Measurements from ENCODE around the gene DYNLT1. TPM values are rescaled to one million over a fixed set of nuclear protein-coding genes. Genes with fewer than 3 reads are reported as not detected.

The DYNLT1 gene
- polyA plus RNA-seq, 1 donor from 2014 or later = 320 TPM

GRCh38 chr6:158684311-158684710, 39.8 kb upstream of the DYNLT1 start:
- H3K36me3 ChIP-seq (ENCODE audit: insufficient read depth, low read length) = no peaks in the 10 kb centered on the region
- no peak overlapping the region for H3K27ac ChIP-seq (ENCODE audit: low read length)
- no peaks in the 10 kb centered on the region for H3F3A ChIP-seq (ENCODE audit: insufficient read depth, low read length, poor library complexity, severe bottlenecking)
- no peak overlapping the region for H2AFZ ChIP-seq (ENCODE audit: low read depth, low read length)
- no peak overlapping the region for H3K4me2 ChIP-seq (ENCODE audit: low read length)
- H3K9me3 ChIP-seq (ENCODE audit: low read length) = no peaks in the 10 kb centered on the region
- no peaks in the 10 kb centered on the region for H3K9me2 ChIP-seq (ENCODE audit: insufficient read depth, low read length)
- H3K27me3 ChIP-seq (ENCODE audit: insufficient read depth, low read depth, low read length) = no peaks in the 10 kb centered on the region
- H4K20me1 ChIP-seq (ENCODE audit: insufficient read depth) = no peaks in the 10 kb centered on the region
- H3K4me3 ChIP-seq (ENCODE audit: low read length) = no peak overlapping the region
- no peak overlapping the region for H3K9ac ChIP-seq (ENCODE audit: low read length)
- H3K79me2 ChIP-seq (replicated peaks; ENCODE audit: insufficient read depth, low read length) = no peaks in the 10 kb centered on the region
- TF ChIP-seq REST (IDR thresholded peaks at IDR 0.05; ENCODE audit: borderline replicate concordance) (no peak), SMC3 (conservative IDR thresholded peaks at IDR 0.05; ENCODE audit: poor library complexity) (no peak), EZH2 (IDR thresholded peaks at IDR 0.05; ENCODE audit: borderline replicate concordance, insufficient read depth, low read length, poor library complexity, severe bottlenecking) (no peak), EP300 (conservative IDR thresholded peaks at IDR 0.05; ENCODE audit: poor library complexity, severe bottlenecking) (no peak), RAD21 (conservative IDR thresholded peaks at IDR 0.05) (no peak), TAF1 (IDR thresholded peaks at IDR 0.05; ENCODE audit: low read depth) (no peak), POLR2AphosphoS5 (IDR thresholded peaks at IDR 0.05) (no peak), MXI1 (conservative IDR thresholded peaks at IDR 0.05; ENCODE audit: poor library complexity, severe bottlenecking) (no peak), CTCF (IDR thresholded peaks at IDR 0.05; ENCODE audit: poor library complexity, severe bottlenecking) (no peak)

GRCh38 chr6:158680481-158680880, 35.9 kb upstream of the DYNLT1 start:
- Histone ChIP-seq H3K4me3 (ENCODE audit: low read length) (no peak overlapping the region), H3K4me2 (ENCODE audit: low read length) (no peak overlapping the region), H3K9ac (ENCODE audit: low read length) (no peak overlapping the region), H3K79me2 (replicated peaks; ENCODE audit: insufficient read depth, low read length) (no peaks in the 10 kb centered on the region), H3K36me3 (ENCODE audit: insufficient read depth, low read length) (no peaks in the 10 kb centered on the region), H3K9me2 (ENCODE audit: insufficient read depth, low read length) (no peaks in the 10 kb centered on the region), H3K27me3 (ENCODE audit: insufficient read depth, low read depth, low read length) (no peaks in the 10 kb centered on the region), H4K20me1 (ENCODE audit: insufficient read depth) (no peaks in the 10 kb centered on the region), H2AFZ (ENCODE audit: low read depth, low read length) (no peak overlapping the region), H3F3A (ENCODE audit: insufficient read depth, low read length, poor library complexity, severe bottlenecking) (no peaks in the 10 kb centered on the region), H3K27ac (ENCODE audit: low read length) (no peak overlapping the region), H3K9me3 (ENCODE audit: low read length) (no peaks in the 10 kb centered on the region)
- no peak for TF ChIP-seq POLR2AphosphoS5 (IDR thresholded peaks at IDR 0.05)
- TF ChIP-seq TAF1 (IDR thresholded peaks at IDR 0.05; ENCODE audit: low read depth) = no peak
- no peak for TF ChIP-seq MXI1 (conservative IDR thresholded peaks at IDR 0.05; ENCODE audit: poor library complexity, severe bottlenecking)
- TF ChIP-seq SMC3 (conservative IDR thresholded peaks at IDR 0.05; ENCODE audit: poor library complexity) = no peak
- no peak for TF ChIP-seq EP300 (conservative IDR thresholded peaks at IDR 0.05; ENCODE audit: poor library complexity, severe bottlenecking)
- TF ChIP-seq RAD21 (conservative IDR thresholded peaks at IDR 0.05) = no peak
- TF ChIP-seq EZH2 (IDR thresholded peaks at IDR 0.05; ENCODE audit: borderline replicate concordance, insufficient read depth, low read length, poor library complexity, severe bottlenecking) = no peak
- no peak for TF ChIP-seq CTCF (IDR thresholded peaks at IDR 0.05; ENCODE audit: poor library complexity, severe bottlenecking)
- TF ChIP-seq REST (IDR thresholded peaks at IDR 0.05; ENCODE audit: borderline replicate concordance) = no peak

All from neural cell (in vitro differentiated cells).